NOMO-1 (cell line): ENCODE measurements around the gene PILRA.
"Not testable (repeated sequence)": the region's sequence is repeated elsewhere in the genome, so short reads cannot be mapped to it uniquely, and the experiment has no call there.

Experiments
- DNase-seq, 2 experiments: peaks; one replicate each; lab custom pipeline; 2025; ENCODE audit not compliant: unreplicated experiment in 2 of 2; lab: John Stamatoyannopoulos, UW

Gene PILRA

GRCh38 chr7:100357131-100357561 lies 16.1 kb upstream of the PILRA start:
- DNase-seq, result no peak

- DNase-seq, result no peak
These were observed 15.0 kb upstream of the PILRA start, which contains the start of gene PILRB for GRCh38 chr7:100358027-100358856. Gene PILRB, plus strand, starts transcription at chr7:100358117. Its CDS starts 186 bp downstream, at chr7:100358303.

- no peak for DNase-seq
These were observed 14.5 kb upstream of the PILRA start for GRCh38 chr7:100358857-100359212.

GRCh38 chr7:100360135-100360854 lies 13.0 kb upstream of the PILRA start:
- DNase-seq, result peak; percentile 66 to 81

GRCh38 chr7:100363098-100363497 lies 10.2 kb upstream of the PILRA start:
- DNase-seq, result no peak

- not testable (repeated sequence) for DNase-seq
These were observed 9.5 kb upstream of the PILRA start for GRCh38 chr7:100363797-100364196.

- no peak for DNase-seq
These were observed 8.8 kb upstream of the PILRA start for GRCh38 chr7:100364480-100364879.

GRCh38 chr7:100365998-100366367 lies 7.3 kb upstream of the PILRA start:
- DNase-seq, result not testable (repeated sequence)

GRCh38 chr7:100366411-100367250 lies 6.7 kb upstream of the PILRA start:
- no peak for DNase-seq

- no peak for DNase-seq
These were observed 6.1 kb upstream of the PILRA start for GRCh38 chr7:100367251-100367620.

- DNase-seq, result peak; percentile 42 to 53
These were observed 5.3 kb upstream of the PILRA start for GRCh38 chr7:100367676-100368613.

GRCh38 chr7:100369105-100369504 lies 4.2 kb upstream of the PILRA start:
- DNase-seq, result peak; percentile 100

- DNase-seq, result no peak
These were observed 3.0 kb upstream of the PILRA start for GRCh38 chr7:100370303-100370702.

GRCh38 chr7:100370746-100371145 lies 2.5 kb upstream of the PILRA start:
- DNase-seq, result no peak

GRCh38 chr7:100371561-100372171 lies 1.6 kb upstream of the PILRA start:
- DNase-seq, result no peak

GRCh38 chr7:100372256-100372655 lies 1.0 kb upstream of the PILRA start:
- DNase-seq, result peak; percentile 84 to 94

GRCh38 chr7:100372694-100373093 lies 593 bp upstream of the PILRA start:
- DNase-seq, result no peak

- peak; percentile 46 to 49 for DNase-seq
These were observed 747 bp downstream of the PILRA start for GRCh38 chr7:100373870-100374598.

GRCh38 chr7:100374601-100375000 lies 1.3 kb downstream of the PILRA start:
- DNase-seq, result no peak
